Activated CD4-positive, alpha-beta T cell treated with anti-CD3 and anti-CD28 coated beads, Interleukin-2, amount 50 U/mL, for 24 hours (primary cell): Measurements from ENCODE around the gene FFAR3.
"Not testable (repeated sequence)": the region's sequence is repeated elsewhere in the genome, so short reads cannot be mapped to it uniquely, and the experiment has no call there.

Experiments used
- DNase-seq, 2 donors: peaks; one replicate each; pipeline ENCODE4 v3.0.0-alpha.2; 2020; ENCODE audit warnings: low read depth in 1 of 2, low spot score in 1 of 2

FFAR3 gene

GRCh38 chr19:35373492-35373891 is 15.2 kb downstream of the FFAR3 start:
- no peak for DNase-seq

GRCh38 chr19:35374031-35374430 is 15.8 kb downstream of the FFAR3 start:
- not testable (repeated sequence) for DNase-seq

GRCh38 chr19:35375505-35376307 is 17.4 kb downstream of the FFAR3 start:
- DNase-seq, result no peak

- no peak for DNase-seq
These were observed 19.4 kb downstream of the FFAR3 start for GRCh38 chr19:35377656-35378055.

GRCh38 chr19:35378356-35378755 is 20.1 kb downstream of the FFAR3 start:
- no peak for DNase-seq

- not testable (repeated sequence) for DNase-seq
These were observed 21.3 kb downstream of the FFAR3 start for GRCh38 chr19:35379545-35379944.

GRCh38 chr19:35379992-35380391 is 21.7 kb downstream of the FFAR3 start:
- no peak for DNase-seq

- no peak for DNase-seq
These were observed 22.3 kb downstream of the FFAR3 start for GRCh38 chr19:35380450-35381124.

- no peak for DNase-seq
These were observed 23.1 kb downstream of the FFAR3 start for GRCh38 chr19:35381318-35381717.

- no peak for DNase-seq
These were observed 23.7 kb downstream of the FFAR3 start for GRCh38 chr19:35381926-35382325.

- no peak for DNase-seq
These were observed 25.3 kb downstream of the FFAR3 start for GRCh38 chr19:35383536-35383935.

- no peak for DNase-seq
These were observed 30.2 kb downstream of the FFAR3 start for GRCh38 chr19:35388277-35389054.

- no peak for DNase-seq
These were observed 31.1 kb downstream of the FFAR3 start for GRCh38 chr19:35389192-35389861.

GRCh38 chr19:35392742-35393715 is 34.8 kb downstream of the FFAR3 start:
- DNase-seq, result no peak

- DNase-seq, result no peak
These were observed 37.3 kb downstream of the FFAR3 start for GRCh38 chr19:35395382-35396199.

GRCh38 chr19:35396240-35396885 is 38.1 kb downstream of the FFAR3 start:
- DNase-seq, result no peak

GRCh38 chr19:35397064-35397463 is 38.8 kb downstream of the FFAR3 start:
- DNase-seq, result no peak

- DNase-seq, result no peak
These were observed 40.3 kb downstream of the FFAR3 start for GRCh38 chr19:35398570-35398969.

- no peak for DNase-seq
These were observed 41.0 kb downstream of the FFAR3 start for GRCh38 chr19:35399231-35399630.
